ENCODE data around the gene AQP12A.
"Not testable (repeated sequence)": the region's sequence is repeated elsewhere in the genome, so short reads cannot be mapped to it uniquely, and the experiment has no call there.

AQP12A gene

GRCh38 chr2:240691631-240692420 lies at the start of gene AQP12A:
Gene AQP12A (plus strand): TSS chr2:240691866. CDS start chr2:240691914, 48 bp downstream.
- H3K4me1 ChIP-seq (ENCODE audit: control insufficient read depth in 5 of 5, insufficient read depth in 5 of 5, low read length in 5 of 5); H3K36me3 ChIP-seq (ENCODE audit: control insufficient read depth in 5 of 5, insufficient read depth in 5 of 5, low read length in 5 of 5); H3K9ac ChIP-seq (ENCODE audit: low read length in 5 of 5); H3K27ac ChIP-seq (ENCODE audit: low read depth, low read length); H3K27me3 ChIP-seq (ENCODE audit: control insufficient read depth in 5 of 5, insufficient read depth in 4 of 5, low read length in 5 of 5); H3K9me3 ChIP-seq (ENCODE audit: control insufficient read depth in 5 of 5, low read length in 5 of 5); H3K4me3 ChIP-seq (ENCODE audit: low read depth in 1 of 5, low read length in 5 of 5): not testable (repeated sequence)

GRCh38 chr2:240642061-240642805 lies 49.4 kb upstream of the AQP12A start:
- peaks cover 18 to 47% (median 37%) of the 10 kb centered on the region in 5 donors for H3K27me3 ChIP-seq (ENCODE audit: control insufficient read depth in 5 of 5, insufficient read depth in 4 of 5, low read length in 5 of 5)

GRCh38 chr2:240642806-240643092 lies 48.9 kb upstream of the AQP12A start:
- peaks cover 23 to 48% (median 42%) of the 10 kb centered on the region in 5 donors for H3K27me3 ChIP-seq (ENCODE audit: control insufficient read depth in 5 of 5, insufficient read depth in 4 of 5, low read length in 5 of 5)
- no peaks in the 10 kb centered on the region for H3K9me3 ChIP-seq (ENCODE audit: control insufficient read depth in 5 of 5, low read length in 5 of 5)
- H3K4me1 ChIP-seq (ENCODE audit: control insufficient read depth in 5 of 5, insufficient read depth in 5 of 5, low read length in 5 of 5) = no peaks in the 10 kb centered on the region
- no peak overlapping the region for H3K4me3 ChIP-seq (ENCODE audit: low read depth in 1 of 5, low read length in 5 of 5)
- no peak overlapping the region for H3K27ac ChIP-seq (ENCODE audit: low read depth, low read length)
- no peak overlapping the region for H3K9ac ChIP-seq (ENCODE audit: low read length in 5 of 5)
- H3K36me3 ChIP-seq (ENCODE audit: control insufficient read depth in 5 of 5, insufficient read depth in 5 of 5, low read length in 5 of 5) = no peaks in the 10 kb centered on the region

More at GRCh38 chr2:240642061-240642805, 49.4 kb upstream of the AQP12A start:
- Histone ChIP-seq H3K9ac (ENCODE audit: low read length in 5 of 5) (no peak overlapping the region), H3K36me3 (ENCODE audit: control insufficient read depth in 5 of 5, insufficient read depth in 5 of 5, low read length in 5 of 5) (no peaks in the 10 kb centered on the region), H3K27ac (ENCODE audit: low read depth, low read length) (no peak overlapping the region), H3K4me3 (ENCODE audit: low read depth in 1 of 5, low read length in 5 of 5) (no peak overlapping the region), H3K4me1 (ENCODE audit: control insufficient read depth in 5 of 5, insufficient read depth in 5 of 5, low read length in 5 of 5) (no peaks in the 10 kb centered on the region), H3K9me3 (ENCODE audit: control insufficient read depth in 5 of 5, low read length in 5 of 5) (no peaks in the 10 kb centered on the region)

- no peak overlapping the region for H3K9ac ChIP-seq (ENCODE audit: low read length in 5 of 5)
- no peak overlapping the region for H3K4me3 ChIP-seq (ENCODE audit: low read depth in 1 of 5, low read length in 5 of 5)
- no peaks in the 10 kb centered on the region for H3K36me3 ChIP-seq (ENCODE audit: control insufficient read depth in 5 of 5, insufficient read depth in 5 of 5, low read length in 5 of 5)
- H3K9me3 ChIP-seq (ENCODE audit: control insufficient read depth in 5 of 5, low read length in 5 of 5) = no peaks in the 10 kb centered on the region
- H3K27me3 ChIP-seq (ENCODE audit: control insufficient read depth in 5 of 5, insufficient read depth in 4 of 5, low read length in 5 of 5) = peaks cover 27 to 52% (median 47%) of the 10 kb centered on the region in 5 donors
- H3K4me1 ChIP-seq (ENCODE audit: control insufficient read depth in 5 of 5, insufficient read depth in 5 of 5, low read length in 5 of 5) = no peaks in the 10 kb centered on the region
- H3K27ac ChIP-seq (ENCODE audit: low read depth, low read length) = no peak overlapping the region
These were observed 48.4 kb upstream of the AQP12A start for GRCh38 chr2:240643093-240643810.

DNA sequence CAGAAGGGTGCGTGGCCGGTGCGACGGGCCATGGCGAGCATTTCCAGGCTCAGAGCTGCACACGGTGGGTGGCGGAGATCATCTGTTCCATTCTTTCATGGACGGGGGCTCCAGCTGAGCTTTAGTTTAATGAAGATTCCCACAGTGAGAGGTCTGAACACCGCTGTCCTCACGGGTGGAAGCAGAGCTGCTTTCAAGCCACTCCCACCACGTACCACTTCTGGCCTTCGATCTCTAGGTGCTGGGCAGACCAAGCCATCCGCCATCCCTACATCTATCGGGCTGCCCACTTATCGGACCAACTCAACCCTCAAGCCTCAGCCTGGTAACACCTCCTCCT lies 47.9 kb upstream of the AQP12A start:
- no peak overlapping the region for H3K4me3 ChIP-seq (ENCODE audit: low read depth in 1 of 5, low read length in 5 of 5)
- peaks cover 31 to 57% (median 52%) of the 10 kb centered on the region in 5 donors for H3K27me3 ChIP-seq (ENCODE audit: control insufficient read depth in 5 of 5, insufficient read depth in 4 of 5, low read length in 5 of 5)
- no peak overlapping the region for H3K9ac ChIP-seq (ENCODE audit: low read length in 5 of 5)
- H3K9me3 ChIP-seq (ENCODE audit: control insufficient read depth in 5 of 5, low read length in 5 of 5) = no peaks in the 10 kb centered on the region
- no peaks in the 10 kb centered on the region for H3K36me3 ChIP-seq (ENCODE audit: control insufficient read depth in 5 of 5, insufficient read depth in 5 of 5, low read length in 5 of 5)
- no peak overlapping the region for H3K27ac ChIP-seq (ENCODE audit: low read depth, low read length)
- no peaks in the 10 kb centered on the region for H3K4me1 ChIP-seq (ENCODE audit: control insufficient read depth in 5 of 5, insufficient read depth in 5 of 5, low read length in 5 of 5)

GRCh38 chr2:240644171-240644651 lies 47.5 kb upstream of the AQP12A start:
- Histone ChIP-seq H3K36me3 (ENCODE audit: control insufficient read depth in 5 of 5, insufficient read depth in 5 of 5, low read length in 5 of 5) (no peaks in the 10 kb centered on the region), H3K9me3 (ENCODE audit: control insufficient read depth in 5 of 5, low read length in 5 of 5) (no peaks in the 10 kb centered on the region), H3K27ac (ENCODE audit: low read depth, low read length) (no peak overlapping the region), H3K27me3 (ENCODE audit: control insufficient read depth in 5 of 5, insufficient read depth in 4 of 5, low read length in 5 of 5) (peaks cover 31 to 60% (median 56%) of the 10 kb centered on the region in 5 donors), H3K4me3 (ENCODE audit: low read depth in 1 of 5, low read length in 5 of 5) (no peak overlapping the region), H3K4me1 (ENCODE audit: control insufficient read depth in 5 of 5, insufficient read depth in 5 of 5, low read length in 5 of 5) (no peaks in the 10 kb centered on the region), H3K9ac (ENCODE audit: low read length in 5 of 5) (no peak overlapping the region)

GRCh38 chr2:240644859-240645301 lies 46.8 kb upstream of the AQP12A start:
- Histone ChIP-seq H3K4me1 (ENCODE audit: control insufficient read depth in 5 of 5, insufficient read depth in 5 of 5, low read length in 5 of 5) (no peaks in the 10 kb centered on the region), H3K27me3 (ENCODE audit: control insufficient read depth in 5 of 5, insufficient read depth in 4 of 5, low read length in 5 of 5) (peaks cover 31 to 64% (median 56%) of the 10 kb centered on the region in 5 donors), H3K9ac (ENCODE audit: low read length in 5 of 5) (no peak overlapping the region), H3K4me3 (ENCODE audit: low read depth in 1 of 5, low read length in 5 of 5) (no peak overlapping the region), H3K36me3 (ENCODE audit: control insufficient read depth in 5 of 5, insufficient read depth in 5 of 5, low read length in 5 of 5) (no peaks in the 10 kb centered on the region), H3K27ac (ENCODE audit: low read depth, low read length) (no peak overlapping the region), H3K9me3 (ENCODE audit: control insufficient read depth in 5 of 5, low read length in 5 of 5) (no peaks in the 10 kb centered on the region)

- Histone ChIP-seq H3K9ac (ENCODE audit: low read length in 5 of 5) (no peak overlapping the region), H3K4me3 (ENCODE audit: low read depth in 1 of 5, low read length in 5 of 5) (no peak overlapping the region), H3K4me1 (ENCODE audit: control insufficient read depth in 5 of 5, insufficient read depth in 5 of 5, low read length in 5 of 5) (no peaks in the 10 kb centered on the region), H3K9me3 (ENCODE audit: control insufficient read depth in 5 of 5, low read length in 5 of 5) (no peaks in the 10 kb centered on the region), H3K36me3 (ENCODE audit: control insufficient read depth in 5 of 5, insufficient read depth in 5 of 5, low read length in 5 of 5) (no peaks in the 10 kb centered on the region), H3K27ac (ENCODE audit: low read depth, low read length) (no peak overlapping the region), H3K27me3 (ENCODE audit: control insufficient read depth in 5 of 5, insufficient read depth in 4 of 5, low read length in 5 of 5) (peaks cover 31 to 68% (median 59%) of the 10 kb centered on the region in 5 donors)
These were observed 46.3 kb upstream of the AQP12A start for GRCh38 chr2:240645346-240645745.

GRCh38 chr2:240645801-240646175 lies 45.9 kb upstream of the AQP12A start:
- H3K4me1 ChIP-seq (ENCODE audit: control insufficient read depth in 5 of 5, insufficient read depth in 5 of 5, low read length in 5 of 5) = no peaks in the 10 kb centered on the region
- no peak overlapping the region for H3K4me3 ChIP-seq (ENCODE audit: low read depth in 1 of 5, low read length in 5 of 5)
- no peak overlapping the region for H3K27ac ChIP-seq (ENCODE audit: low read depth, low read length)
- no peaks in the 10 kb centered on the region for H3K9me3 ChIP-seq (ENCODE audit: control insufficient read depth in 5 of 5, low read length in 5 of 5)
- H3K9ac ChIP-seq (ENCODE audit: low read length in 5 of 5) = no peak overlapping the region
- H3K27me3 ChIP-seq (ENCODE audit: control insufficient read depth in 5 of 5, insufficient read depth in 4 of 5, low read length in 5 of 5) = peaks cover 31 to 73% (median 63%) of the 10 kb centered on the region in 5 donors
- no peaks in the 10 kb centered on the region for H3K36me3 ChIP-seq (ENCODE audit: control insufficient read depth in 5 of 5, insufficient read depth in 5 of 5, low read length in 5 of 5)
